ENCODE measurements around the gene CPB1.

- TF ChIP-seq, protein P1, sequence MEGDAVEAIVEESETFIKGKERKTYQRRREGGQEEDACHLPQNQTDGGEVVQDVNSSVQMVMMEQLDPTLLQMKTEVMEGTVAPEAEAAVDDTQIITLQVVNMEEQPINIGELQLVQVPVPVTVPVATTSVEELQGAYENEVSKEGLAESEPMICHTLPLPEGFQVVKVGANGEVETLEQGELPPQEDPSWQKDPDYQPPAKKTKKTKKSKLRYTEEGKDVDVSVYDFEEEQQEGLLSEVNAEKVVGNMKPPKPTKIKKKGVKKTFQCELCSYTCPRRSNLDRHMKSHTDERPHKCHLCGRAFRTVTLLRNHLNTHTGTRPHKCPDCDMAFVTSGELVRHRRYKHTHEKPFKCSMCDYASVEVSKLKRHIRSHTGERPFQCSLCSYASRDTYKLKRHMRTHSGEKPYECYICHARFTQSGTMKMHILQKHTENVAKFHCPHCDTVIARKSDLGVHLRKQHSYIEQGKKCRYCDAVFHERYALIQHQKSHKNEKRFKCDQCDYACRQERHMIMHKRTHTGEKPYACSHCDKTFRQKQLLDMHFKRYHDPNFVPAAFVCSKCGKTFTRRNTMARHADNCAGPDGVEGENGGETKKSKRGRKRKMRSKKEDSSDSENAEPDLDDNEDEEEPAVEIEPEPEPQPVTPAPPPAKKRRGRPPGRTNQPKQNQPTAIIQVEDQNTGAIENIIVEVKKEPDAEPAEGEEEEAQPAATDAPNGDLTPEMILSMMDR (IDR thresholded peaks at IDR 0.05): no peak
- TF ChIP-seq POLR2A (IDR thresholded peaks at IDR 0.05): no peak
Observed at GRCh38 chr3:148896062-148896461, 68.5 kb downstream of the CPB1 start.

All from ovary (tissue), 3 donors.